Neuronal stem cell (in vitro differentiated cells): ENCODE measurements around the gene HSPB8.

Source experiments
- DNase-seq: peaks from one replicate; pipeline ENCODE4 v3.0.0-alpha.2; 2013; ENCODE audit warnings: low spot score
- H2AFZ ChIP-seq: one replicate; pipeline ENCODE4 v1.6.1; 2013; ENCODE audit warnings: mild to moderate bottlenecking, low read length, inconsistent platforms
- H2AK5ac ChIP-seq: 2 replicates; pipeline ENCODE4 v1.6.1; 2013; ENCODE audit warnings: low read depth, mild to moderate bottlenecking, inconsistent platforms, low read length, moderate library complexity, mixed read lengths
- H2BK120ac ChIP-seq: 2 replicates; pipeline ENCODE4 v1.6.1; 2013; ENCODE audit warnings: low read depth, mild to moderate bottlenecking, inconsistent platforms, low read length, moderate library complexity, mixed read lengths
- H2BK12ac ChIP-seq: one replicate; pipeline ENCODE4 v1.6.1; 2013; ENCODE audit warnings: low read length, inconsistent platforms
- H2BK15ac ChIP-seq: 2 replicates; pipeline ENCODE4 v1.6.1; 2013; ENCODE audit warnings: mild to moderate bottlenecking, low read length, inconsistent platforms, mixed read lengths
- H2BK5ac ChIP-seq: one replicate; pipeline ENCODE4 v1.6.1; 2013; ENCODE audit warnings: inconsistent platforms, mild to moderate bottlenecking, low read length, moderate library complexity
- H3K14ac ChIP-seq: one replicate; pipeline ENCODE4 v1.6.1; 2013; ENCODE audit warnings: low read length, inconsistent platforms
- H3K18ac ChIP-seq: 2 replicates; pipeline ENCODE4 v1.6.1; 2013; ENCODE audit warnings: low read length, inconsistent platforms
- H3K23ac ChIP-seq: 2 replicates; pipeline ENCODE4 v1.6.1; 2013; ENCODE audit warnings: low read depth, mild to moderate bottlenecking, mixed read lengths, low read length, inconsistent platforms; ENCODE audit not compliant: poor library complexity
- H3K27ac ChIP-seq: replicated peaks from 3 replicates; pipeline ENCODE4 v1.5.1; 2013; ENCODE audit warnings: low read length, inconsistent platforms
- H3K27me3 ChIP-seq, 3 experiments: 2 replicates each; pipeline ENCODE4 v1.6.1; 2013; ENCODE audit warnings: low read length in 3 of 3, mild to moderate bottlenecking in 2 of 3, inconsistent platforms in 1 of 3, low read depth in 1 of 3, mixed read lengths in 1 of 3, moderate library complexity in 1 of 3; ENCODE audit not compliant: control insufficient read depth in 3 of 3, insufficient read depth in 3 of 3
- H3K36me3 ChIP-seq, 2 donors: replicated peaks in 1 of 2; 2 replicates each; pipeline ENCODE4 v1.6.1; 2013; ENCODE audit warnings: low read length in 2 of 2; ENCODE audit not compliant: control insufficient read depth in 2 of 2, insufficient read depth in 2 of 2
- H3K4ac ChIP-seq: 2 replicates; pipeline ENCODE4 v1.6.1; 2013; ENCODE audit warnings: inconsistent platforms, mild to moderate bottlenecking, low read length, moderate library complexity
- H3K4me1 ChIP-seq, 2 donors: 1 replicate in 1 of 2; 2 replicates in 1 of 2; pipeline ENCODE4 v1.6.1; 2013; ENCODE audit warnings: low read length in 2 of 2, low read depth in 1 of 2; ENCODE audit not compliant: control insufficient read depth in 2 of 2, insufficient read depth in 1 of 2
- H3K4me2 ChIP-seq: one replicate; pipeline ENCODE4 v1.6.1; 2013; ENCODE audit warnings: mild to moderate bottlenecking, low read length, inconsistent platforms; ENCODE audit not compliant: insufficient read depth, poor library complexity, severe bottlenecking
- H3K4me3 ChIP-seq, 2 donors: 2 replicates each; pipeline ENCODE4 v1.5.1; 2013; ENCODE audit warnings: low read length in 2 of 2, mild to moderate bottlenecking in 2 of 2, inconsistent platforms in 1 of 2, moderate library complexity in 1 of 2
- H3K79me1 ChIP-seq: one replicate; pipeline ENCODE4 v1.6.1; 2013; ENCODE audit warnings: low read depth, mild to moderate bottlenecking, inconsistent platforms, low read length, moderate library complexity
- H3K9ac ChIP-seq: one replicate; pipeline ENCODE4 v1.6.1; 2013; ENCODE audit warnings: mild to moderate bottlenecking, low read depth, low read length, inconsistent platforms; ENCODE audit not compliant: poor library complexity
- H3K9me3 ChIP-seq, 2 donors: replicated peaks in 1 of 2; 2 replicates each; pipeline versions ENCODE3 to v1.6.1; 2013; ENCODE audit warnings: low read length in 2 of 2, mild to moderate bottlenecking in 2 of 2, inconsistent platforms in 1 of 2, low read depth in 1 of 2, mixed read lengths in 1 of 2, moderate library complexity in 1 of 2; ENCODE audit not compliant: control insufficient read depth in 2 of 2, insufficient read depth in 1 of 2
- H4K8ac ChIP-seq: one replicate; pipeline ENCODE4 v1.6.1; 2013; ENCODE audit warnings: low read depth, mild to moderate bottlenecking, inconsistent platforms, low read length, moderate library complexity
- H4K91ac ChIP-seq: one replicate; pipeline ENCODE4 v1.6.1; 2013; ENCODE audit warnings: low read length, low read depth, mild to moderate bottlenecking, inconsistent platforms; ENCODE audit not compliant: poor library complexity
- WGBS, 2 donors: extraction: QIAGEN DNeasy Blood & Tissue Kit; methylation state at CpG; one replicate each; pipeline ENCODE4 v1.1.7; 2013; ENCODE audit warnings: missing lambda C conversion rate in 2 of 2, mixed read lengths in 1 of 2; ENCODE audit not compliant: insufficient read length in 2 of 2, insufficient replicate concordance in 1 of 2; ENCODE audit errors: extremely low coverage in 2 of 2; 5-methylcytosine and 5-hydroxymethylcytosine counted together

Gene HSPB8

GRCh38 chr12:119169150-119169549, 9.6 kb upstream of the HSPB8 start:
- Histone ChIP-seq H2BK15ac (no peak overlapping the region), H3K79me1 (no peaks in the 10 kb centered on the region), H3K9ac (no peak overlapping the region), H3K27me3 (no peaks in the 10 kb centered on the region), H3K4me3 (no peak overlapping the region), H3K4ac (no peak overlapping the region), H3K18ac (no peak overlapping the region), H2AFZ (no peak overlapping the region), H3K14ac (no peak overlapping the region), H3K4me1 (peaks cover 0 to 5% of the 10 kb centered on the region in 2 donors), H3K4me2 (no peak overlapping the region), H2BK120ac (no peak overlapping the region), H3K27ac (no peak overlapping the region), H2AK5ac (no peak overlapping the region), H3K9me3 (no peaks in the 10 kb centered on the region), H2BK5ac (no peak overlapping the region), H4K91ac (no peak overlapping the region), H4K8ac (no peak overlapping the region), H3K36me3 (no peaks in the 10 kb centered on the region), H3K23ac (no peak overlapping the region), H2BK12ac (no peak overlapping the region)
- no CpG with 5 or more reads among the region's 2 CpGs for WGBS, 2 donors
- no peak for DNase-seq

- H2BK120ac ChIP-seq = no peak overlapping the region
- H2BK12ac ChIP-seq = no peak overlapping the region
- no peak for DNase-seq
- H3K27ac ChIP-seq = no peak overlapping the region
- no CpG with 5 or more reads among the region's 5 CpGs for WGBS, 2 donors
- H3K36me3 ChIP-seq = no peaks in the 10 kb centered on the region
- H3K9ac ChIP-seq = no peak overlapping the region
- no peak overlapping the region for H2BK5ac ChIP-seq
- no peaks in the 10 kb centered on the region for H3K9me3 ChIP-seq
- no peak overlapping the region for H3K23ac ChIP-seq
- H2AFZ ChIP-seq = no peak overlapping the region
- H2AK5ac ChIP-seq = no peak overlapping the region
- H3K4me3 ChIP-seq = no peak overlapping the region
- no peaks in the 10 kb centered on the region for H3K79me1 ChIP-seq
- no peak overlapping the region for H3K18ac ChIP-seq
- H4K91ac ChIP-seq = no peak overlapping the region
- H3K14ac ChIP-seq = no peak overlapping the region
- H3K4me1 ChIP-seq = peaks cover 0 to 13% of the 10 kb centered on the region in 2 donors
- no peak overlapping the region for H3K4me2 ChIP-seq
- no peak overlapping the region for H4K8ac ChIP-seq
- H3K27me3 ChIP-seq = no peaks in the 10 kb centered on the region
- H3K4ac ChIP-seq = no peak overlapping the region
- H2BK15ac ChIP-seq = no peak overlapping the region
These were observed 7.4 kb upstream of the HSPB8 start for GRCh38 chr12:119171291-119171690.

DNA sequence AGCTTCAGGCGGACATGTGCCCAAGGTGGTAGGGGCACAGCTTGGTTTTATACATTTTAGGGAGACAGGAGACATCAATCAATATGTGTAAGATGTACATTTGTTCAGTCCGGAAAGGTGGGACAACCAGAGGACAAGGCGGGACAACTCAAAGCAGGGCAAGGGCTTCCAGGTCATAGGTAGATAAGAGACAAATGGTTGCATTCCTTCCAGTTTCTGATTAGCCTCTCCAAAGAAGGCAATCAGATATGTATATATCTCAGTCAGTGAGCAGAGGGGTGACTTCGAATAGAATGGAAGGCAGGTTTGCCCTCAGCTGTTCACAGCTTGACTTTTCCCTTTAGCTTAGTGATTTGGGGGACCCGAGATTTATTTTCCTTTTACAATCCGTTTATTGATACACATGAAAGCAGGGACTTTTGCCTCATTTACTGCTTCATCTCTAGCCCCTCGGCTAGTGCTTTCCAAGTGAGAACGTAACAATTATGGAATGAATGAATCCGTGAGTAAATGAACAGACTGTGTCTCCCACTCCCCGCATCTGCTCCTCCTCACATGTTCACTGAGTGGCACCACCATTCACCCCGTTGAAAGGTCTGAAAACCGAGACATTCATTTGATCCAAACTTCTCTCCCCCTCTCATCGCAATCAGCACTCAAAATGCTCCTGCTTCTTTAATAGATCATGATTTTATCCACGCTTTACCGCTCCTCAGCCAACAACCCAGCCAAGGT, 6.9 kb upstream of the HSPB8 start:
- H4K91ac ChIP-seq = no peak overlapping the region
- no peak overlapping the region for H3K14ac ChIP-seq
- no peak overlapping the region for H2AK5ac ChIP-seq
- H3K23ac ChIP-seq = no peak overlapping the region
- peaks cover 0 to 13% of the 10 kb centered on the region in 2 donors for H3K4me1 ChIP-seq
- no peak overlapping the region for H2BK120ac ChIP-seq
- no peak overlapping the region for H4K8ac ChIP-seq
- no peak overlapping the region for H3K18ac ChIP-seq
- no CpG with 5 or more reads among the region's 15 CpGs for WGBS, 2 donors
- no peak for DNase-seq
- H2BK15ac ChIP-seq = no peak overlapping the region
- no peaks in the 10 kb centered on the region for H3K27me3 ChIP-seq
- H3K36me3 ChIP-seq = no peaks in the 10 kb centered on the region
- no peak overlapping the region for H3K9ac ChIP-seq
- H3K4me2 ChIP-seq = no peak overlapping the region
- no peak overlapping the region for H3K27ac ChIP-seq
- H2AFZ ChIP-seq = no peak overlapping the region
- no peaks in the 10 kb centered on the region for H3K9me3 ChIP-seq
- no peaks in the 10 kb centered on the region for H3K79me1 ChIP-seq
- no peak overlapping the region for H3K4me3 ChIP-seq
- H2BK12ac ChIP-seq = no peak overlapping the region
- no peak overlapping the region for H2BK5ac ChIP-seq
- no peak overlapping the region for H3K4ac ChIP-seq

- Histone ChIP-seq H3K9me3 (no peaks in the 10 kb centered on the region), H2BK12ac (no peak overlapping the region), H3K79me1 (no peaks in the 10 kb centered on the region), H2BK5ac (no peak overlapping the region), H3K4me1 (peaks cover 0 to 29% of the 10 kb centered on the region in 2 donors), H3K18ac (peak overlapping the region; percentile 50), H2BK15ac (no peak overlapping the region), H2AK5ac (no peak overlapping the region), H4K8ac (no peak overlapping the region), H3K4ac (no peak overlapping the region), H3K4me2 (no peak overlapping the region), H3K23ac (no peak overlapping the region), H3K36me3 (no peaks in the 10 kb centered on the region), H2BK120ac (no peak overlapping the region), H4K91ac (no peak overlapping the region), H3K4me3 (no peak overlapping the region), H2AFZ (no peak overlapping the region), H3K9ac (no peak overlapping the region), H3K27ac (no peak overlapping the region), H3K27me3 (peaks cover 0 to 7% (median 5%) of the 10 kb centered on the region in 3 experiments), H3K14ac (no peak overlapping the region)
- no CpG with 5 or more reads among the region's 5 CpGs for WGBS, 2 donors
- no peak for DNase-seq
These were observed 3.6 kb upstream of the HSPB8 start for GRCh38 chr12:119175081-119175480.
